K562 (cell line): ENCODE results near the gene MAU2. TPM values are rescaled to one million over a fixed set of nuclear protein-coding genes. Genes with fewer than 3 reads are reported as not detected.
A peak's percentile ranks its signal among the peaks of the same experiment; 100 is the strongest.

Experiments used
- ATAC-seq: fragments of 200-7000 bp; cut with Tn5 transposase; 3 replicates; pipeline ENCODE4 v1.9.1; 2020; ENCODE audit warnings: moderate library complexity
- BruUV-seq: library from RNA; stranded (reverse); fragments of 400-500 nt; replicated peaks from 2 replicates; lab custom pipeline; 2021; lab: Mats Ljungman, UMichigan
- CTCF ChIA-PET: fragments of 300-600 bp; formaldehyde crosslinking; extraction: SDS; loops from one replicate; lab custom pipeline; 2021; ENCODE audit warnings: low intra/inter-chr PET ratio; lab: Yijun Ruan, JAX
- POLR2A ChIA-PET: fragments of 300-600, 350-650 bp; sonication (Branson Sonifier 250); formaldehyde crosslinking; extraction: SDS; loops from one replicate; lab custom pipeline; 2021; ENCODE audit warnings: antibody characterized with exemption, inconsistent platforms; lab: Yijun Ruan, JAX
- DNase-seq, 4 experiments: peaks; one replicate each; pipeline versions ENCODE4 v3.0.0 to v3.0.0-alpha.2; 2011 to 2018; ENCODE audit warnings: low spot score in 3 of 4, mixed read lengths in 3 of 4; ENCODE audit errors: extremely low read depth in 1 of 4
- FAIRE-seq: peaks from 2 replicates; lab custom pipeline; 2011; peaks lifted over from hg19 to GRCh38; lab: Jason Lieb, UNC
- H2AFZ ChIP-seq: 2 replicates; pipeline ENCODE4 v1.6.0; 2011; ENCODE audit warnings: low read depth, low read length, control low read depth, inconsistent platforms
- H3K27ac ChIP-seq: fragments of 200-600 bp; 3 replicates; pipeline ENCODE4 v1.8.0; 2011; ENCODE audit warnings: low read depth, mild to moderate bottlenecking, control low read depth, inconsistent platforms, low read length, moderate library complexity, mixed read lengths; ENCODE audit errors: extremely low read depth
- H3K27me3 ChIP-seq, 2 experiments: fragments of 300-600 bp in 1 of 2; 2 replicates in 1 of 2; 3 replicates in 1 of 2; pipeline versions ENCODE4 v1.6.0 to v1.8.0; 2011; ENCODE audit warnings: inconsistent platforms in 2 of 2, low read length in 2 of 2, mild to moderate bottlenecking in 1 of 2, mixed read lengths in 1 of 2, moderate library complexity in 1 of 2; ENCODE audit not compliant: control insufficient read depth in 2 of 2, insufficient read depth in 2 of 2
- H3K36me3 ChIP-seq: fragments of 300-600 bp; 3 replicates; pipeline ENCODE4 v1.8.0; 2011; ENCODE audit warnings: mild to moderate bottlenecking, low read length, inconsistent platforms; ENCODE audit not compliant: control insufficient read depth, insufficient read depth
- H3K4me1 ChIP-seq, 2 experiments: fragments of 200-600 bp in 1 of 2; replicated peaks in 1 of 2; 2 replicates in 1 of 2; 3 replicates in 1 of 2; pipeline versions ENCODE4 v1.5.1 to v1.8.0; 2011; ENCODE audit warnings: inconsistent platforms in 2 of 2, low read length in 2 of 2, mild to moderate bottlenecking in 1 of 2, mixed read lengths in 1 of 2, moderate library complexity in 1 of 2; ENCODE audit not compliant: control insufficient read depth in 2 of 2, insufficient read depth in 2 of 2
- H3K4me2 ChIP-seq: 2 replicates; pipeline ENCODE4 v1.6.1; 2011; ENCODE audit warnings: low read length, control low read depth, inconsistent platforms, mixed read lengths; ENCODE audit not compliant: insufficient read depth
- H3K4me3 ChIP-seq: fragments of 200-600 bp; sonication (generic), shearing (Covaris generic); 2 replicates; pipeline ENCODE4 v1.5.1; 2016; ENCODE audit warnings: control low read depth, inconsistent platforms
- H3K79me2 ChIP-seq: fragments of 200-600 bp; 3 replicates; pipeline ENCODE4 v1.8.0; 2011; ENCODE audit warnings: low read length, inconsistent platforms; ENCODE audit not compliant: control insufficient read depth, insufficient read depth
- H3K9ac ChIP-seq, 2 experiments: 2 replicates each; pipeline versions ENCODE4 v1.6.0 to v1.6.1; 2011; ENCODE audit warnings: low read depth in 2 of 2, low read length in 2 of 2, control low read depth in 1 of 2, inconsistent platforms in 1 of 2, mild to moderate bottlenecking in 1 of 2, mixed read lengths in 1 of 2; ENCODE audit not compliant: insufficient read depth in 1 of 2
- H3K9me1 ChIP-seq: one replicate; pipeline ENCODE4 v1.6.0; 2011; ENCODE audit warnings: inconsistent platforms, mild to moderate bottlenecking, low read length, moderate library complexity; ENCODE audit not compliant: control insufficient read depth, insufficient read depth
- H3K9me3 ChIP-seq: replicated peaks from 2 replicates; pipeline ENCODE4 v1.5.1; 2011; ENCODE audit warnings: low read depth, low read length, inconsistent platforms; ENCODE audit not compliant: control insufficient read depth, insufficient read depth
- H4K20me1 ChIP-seq: replicated peaks from 2 replicates; pipeline ENCODE4 v1.6.1; 2011; ENCODE audit warnings: low read length, inconsistent platforms, mixed read lengths; ENCODE audit not compliant: control insufficient read depth, insufficient read depth
- CC2D1A ChIP-seq: fragments of 450-650 bp; IDR thresholded peaks from 2 replicates; pipeline ENCODE4 v1.6.1; 2017; ENCODE audit warnings: mild to moderate bottlenecking
- CCNT2 ChIP-seq: IDR thresholded peaks from 2 replicates; pipeline ENCODE4 v1.6.1; 2011; ENCODE audit warnings: borderline replicate concordance, low read depth, mild to moderate bottlenecking, moderate library complexity, mixed read lengths, low read length; ENCODE audit not compliant: insufficient read length; ENCODE audit errors: extremely low read depth
- DEAF1 ChIP-seq: fragments of 450-650 bp; formaldehyde crosslinking; IDR thresholded peaks from 2 replicates; pipeline ENCODE4 v1.4.0; 2020; ENCODE audit warnings: mild to moderate bottlenecking, moderate library complexity
- LARP7 ChIP-seq: fragments of 450-650 bp; IDR thresholded peaks from 2 replicates; pipeline ENCODE4 v1.6.1; 2016
- NBN ChIP-seq: fragments of 450-650 bp; IDR thresholded peaks from 2 replicates; pipeline ENCODE4 v1.6.1; 2016; ENCODE audit warnings: low read depth, mild to moderate bottlenecking
- NCOA1 ChIP-seq: fragments of 450-650 bp; IDR thresholded peaks from 2 replicates; pipeline ENCODE4 v1.6.1; 2016; ENCODE audit warnings: low read depth
- NFIC ChIP-seq: fragments of 450-650 bp; IDR thresholded peaks from 2 replicates; pipeline ENCODE4 v1.6.1; 2017; ENCODE audit warnings: mild to moderate bottlenecking, inconsistent platforms
- NR2C1 ChIP-seq, 2 experiments: fragments of 450-650 bp; IDR thresholded peaks; 2 replicates each; pipeline ENCODE4 v1.6.1; 2017; ENCODE audit warnings: mild to moderate bottlenecking in 2 of 2, antibody characterized with exemption in 1 of 2, inconsistent platforms in 1 of 2, missing compliant biosample characterization in 1 of 2, missing genetic modification characterization in 1 of 2
- RFX5 ChIP-seq: IDR thresholded peaks from 2 replicates; pipeline ENCODE4 v1.6.1; 2011; ENCODE audit warnings: low read depth, mild to moderate bottlenecking, improper control_type of control experiment, low read length
- SPI1 ChIP-seq: IDR thresholded peaks from 2 replicates; pipeline ENCODE4 v1.6.1; 2011; ENCODE audit warnings: low read depth, low read length, control low read depth, borderline replicate concordance
- TARDBP ChIP-seq: fragments of 450-650 bp; IDR thresholded peaks from 2 replicates; pipeline ENCODE4 v1.6.1; 2016
- TRIM24 ChIP-seq, 2 experiments: fragments of 450-650 bp; IDR thresholded peaks; 2 replicates each; pipeline ENCODE4 v1.6.1; 2016
- ZNF311 ChIP-seq: fragments of 250-450 bp; sonication (Bioruptor Pico); IDR thresholded peaks from 2 replicates; pipeline ENCODE4 v1.4.0; 2020; ENCODE audit warnings: mild to moderate bottlenecking, moderate library complexity
- WGBS: fragments of 100-300 bp; shearing (Covaris generic); methylation state at CpG from one replicate; pipeline ENCODE4 v1.1.6; 2016; ENCODE audit warnings: low coverage, mixed read lengths; ENCODE audit not compliant: insufficient coverage; ENCODE audit errors: missing lambda C conversion rate; 5-methylcytosine and 5-hydroxymethylcytosine counted together
- in situ Hi-C: fragments of 300-500 bp; cut with MboI; formaldehyde crosslinking; loops from 4 replicates; pipeline ENCODE4 v1.15.0; 2018; ENCODE audit warnings: inconsistent platforms, mixed read lengths
- intact Hi-C: fragments of 100-400 bp; cut with micrococcal nuclease; formaldehyde crosslinking; loops from 2 replicates; pipeline ENCODE4 v1.14.2; 2022
- polyA plus RNA-seq, 8 experiments: library from polyadenylated mRNA; depleted of rRNA in 4 of 8; stranded (reverse) in 5 of 8; unstranded in 3 of 8; fragments of >200 nt; fragmentation: Nextera tagmentation in 2 of 8; fragmentation: Illumina TruSeq in 1 of 8; extraction: Ambion mirVana in 2 of 8; extraction: Trizol in 1 of 8; gene quantifications; 2 replicates each; pipeline versions ENCODE4 v1.2.1 to v1.2.3, GENCODE V29; 2011 to 2014; ENCODE audit warnings: inconsistent platforms in 1 of 8, missing spikeins in 1 of 8
- total RNA-seq, 7 experiments: library from RNA; depleted of rRNA in 6 of 7; stranded (reverse); fragments of >200 nt in 6 of 7; fragmentation: Illumina TruSeq in 2 of 7; extraction: Trizol in 2 of 7; gene quantifications; 2 replicates each; pipeline versions ENCODE4 v1.2.1 to v1.2.3, GENCODE V29; 2011 to 2021; ENCODE audit warnings: low replicate concordance in 1 of 7
- TF ChIP-seq, protein P1 (sequence below): fragments of 450-650 bp; IDR thresholded peaks from 2 replicates; pipeline ENCODE4 v1.7.1; 2018; ENCODE audit warnings: mild to moderate bottlenecking, low read depth; ENCODE audit not compliant: partially characterized antibody

The MAU2 gene
- total and polyA plus RNA-seq, 9 of the 15 experiments (the other 6 are each of a cell fraction or from before 2014, with no cell fraction given), result 1.2 to 48.1 (median 19.4) TPM

GRCh38 chr19:19388568-19389555 lies 68.2 kb downstream of the MAU2 start:
- BruUV-seq, result TSS peak; percentile 28
- peak overlapping the region; percentile 81 for H3K4me2 ChIP-seq
- in situ Hi-C loops (no loop called here), intact Hi-C loops (loop anchor here (5.0 kb wide), 1 partner anchor 98 kb away; no protein-coding TSS in a partner anchor)
- H3K27me3 ChIP-seq, result no peaks in the 10 kb centered on the region
- WGBS, result 5% methylated on average over 13 of the region's 13 CpGs
- CTCF ChIA-PET, result no interaction called here
- H3K9ac ChIP-seq, result peak overlapping the region; percentile 90 to 95
- no peaks in the 10 kb centered on the region for H3K9me1 ChIP-seq
- H3K27ac ChIP-seq, result peak overlapping the region; percentile 80
- peaks cover 91% of the 10 kb centered on the region for H3K79me2 ChIP-seq
- H3K4me1 ChIP-seq, result peaks cover 29 to 40% of the 10 kb centered on the region in 2 experiments
- peak overlapping the region; percentile 96 for H3K4me3 ChIP-seq
- ATAC-seq (peak; percentile 14; the same call in 2 of the 3 replicates), FAIRE-seq (peak; percentile 83), DNase-seq (peak in 2 of 4 experiments; percentile 49 to 76)
- peaks cover 21% of the 10 kb centered on the region; the same call in 2 of the 3 replicates for H3K36me3 ChIP-seq
- no peaks in the 10 kb centered on the region for H3K9me3 ChIP-seq
- H2AFZ ChIP-seq, result peak overlapping the region; percentile 58
- H4K20me1 ChIP-seq, result no peaks in the 10 kb centered on the region
- POLR2A ChIA-PET, result interaction anchor here (0.6 to 2.5 kb wide), 10 partner anchors 9 to 118 kb away, joined by 3 to 24 read pairs (median 3); partner anchors contain the start of gene GATAD2A
- no peak; the same call in 1 of the 2 replicates for TF ChIP-seq LARP7
- peak in 1 of 2 experiments; percentile 79; a peak in 2 of 4 replicates for TF ChIP-seq TRIM24 (IDR thresholded peaks at IDR 0.05)
- TF ChIP-seq CC2D1A, result peak; percentile 25; the same call in 1 of the 2 replicates
- TF ChIP-seq TARDBP, result no peak
- peak; percentile 51; the same call in 1 of the 2 replicates for TF ChIP-seq RFX5
- TF ChIP-seq ZNF311 (CRISPR knock-in tag), result 0 out of 2 replicates have a peak, but pooled peaks have one; percentile 36
- peak; percentile 48; the same call in 1 of the 2 replicates for TF ChIP-seq NR2C1 (IDR thresholded peaks at IDR 0.05)
- TF ChIP-seq NR2C1 (tag; IDR thresholded peaks at IDR 0.05), result 0 out of 2 replicates have a peak, but pooled peaks have one; percentile 14
- no peak for TF ChIP-seq CCNT2
- TF ChIP-seq DEAF1 (CRISPR knock-in tag), result no peak
- TF ChIP-seq NBN, result peak; percentile 42; the same call in 1 of the 2 replicates
- peak; percentile 91 for TF ChIP-seq NCOA1
- TF ChIP-seq NFIC, result 0 out of 2 replicates have a peak, but pooled peaks have one; percentile 4
- peak; percentile 35; the same call in 1 of the 2 replicates for TF ChIP-seq SPI1
- TF ChIP-seq, protein P1, sequence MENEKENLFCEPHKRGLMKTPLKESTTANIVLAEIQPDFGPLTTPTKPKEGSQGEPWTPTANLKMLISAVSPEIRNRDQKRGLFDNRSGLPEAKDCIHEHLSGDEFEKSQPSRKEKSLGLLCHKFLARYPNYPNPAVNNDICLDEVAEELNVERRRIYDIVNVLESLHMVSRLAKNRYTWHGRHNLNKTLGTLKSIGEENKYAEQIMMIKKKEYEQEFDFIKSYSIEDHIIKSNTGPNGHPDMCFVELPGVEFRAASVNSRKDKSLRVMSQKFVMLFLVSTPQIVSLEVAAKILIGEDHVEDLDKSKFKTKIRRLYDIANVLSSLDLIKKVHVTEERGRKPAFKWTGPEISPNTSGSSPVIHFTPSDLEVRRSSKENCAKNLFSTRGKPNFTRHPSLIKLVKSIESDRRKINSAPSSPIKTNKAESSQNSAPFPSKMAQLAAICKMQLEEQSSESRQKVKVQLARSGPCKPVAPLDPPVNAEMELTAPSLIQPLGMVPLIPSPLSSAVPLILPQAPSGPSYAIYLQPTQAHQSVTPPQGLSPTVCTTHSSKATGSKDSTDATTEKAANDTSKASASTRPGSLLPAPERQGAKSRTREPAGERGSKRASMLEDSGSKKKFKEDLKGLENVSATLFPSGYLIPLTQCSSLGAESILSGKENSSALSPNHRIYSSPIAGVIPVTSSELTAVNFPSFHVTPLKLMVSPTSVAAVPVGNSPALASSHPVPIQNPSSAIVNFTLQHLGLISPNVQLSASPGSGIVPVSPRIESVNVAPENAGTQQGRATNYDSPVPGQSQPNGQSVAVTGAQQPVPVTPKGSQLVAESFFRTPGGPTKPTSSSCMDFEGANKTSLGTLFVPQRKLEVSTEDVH, result peak; percentile 72
